ENCODE measurements around the gene TRPV6.

Gene TRPV6

GRCh38 chr7:142897691-142898090 is 12.1 kb upstream of the TRPV6 start:
- TF ChIP-seq CEBPB (IDR thresholded peaks at IDR 0.05) (no peak), RAD21 (IDR thresholded peaks at IDR 0.05; ENCODE audit: low read depth) (no peak), FOXM1 (IDR thresholded peaks at IDR 0.05; ENCODE audit: borderline replicate concordance, low read depth) (no peak), ZBTB7A (IDR thresholded peaks at IDR 0.05; ENCODE audit: low read depth) (no peak), TCF12 (IDR thresholded peaks at IDR 0.05; ENCODE audit: low read depth) (no peak), TAF1 (IDR thresholded peaks at IDR 0.05; ENCODE audit: low read depth) (no peak), YY1 (IDR thresholded peaks at IDR 0.05; ENCODE audit: low read depth) (no peak), EGR1 (IDR thresholded peaks at IDR 0.05) (no peak), EP300 (IDR thresholded peaks at IDR 0.05; ENCODE audit: borderline replicate concordance) (no peak)

- TF ChIP-seq FOXM1 (IDR thresholded peaks at IDR 0.05; ENCODE audit: borderline replicate concordance, low read depth) (no peak), EP300 (IDR thresholded peaks at IDR 0.05; ENCODE audit: borderline replicate concordance) (no peak), NFIC (IDR thresholded peaks at IDR 0.05) (no peak)
Measured at GRCh38 chr7:142896741-142897379, 11.3 kb upstream of the TRPV6 start.

GRCh38 chr7:142896151-142896550 is 10.6 kb upstream of the TRPV6 start:
- TF ChIP-seq TAF1 (IDR thresholded peaks at IDR 0.05; ENCODE audit: low read depth) (no peak), EGR1 (IDR thresholded peaks at IDR 0.05) (no peak), CEBPB (IDR thresholded peaks at IDR 0.05) (no peak), TEAD4 (IDR thresholded peaks at IDR 0.05) (no peak), TCF12 (IDR thresholded peaks at IDR 0.05; ENCODE audit: low read depth) (no peak), REST (IDR thresholded peaks at IDR 0.05; ENCODE audit: low read depth) (no peak), RAD21 (IDR thresholded peaks at IDR 0.05; ENCODE audit: low read depth) (no peak), USF1 (IDR thresholded peaks at IDR 0.05) (no peak), ZBTB7A (IDR thresholded peaks at IDR 0.05; ENCODE audit: low read depth) (no peak), CREB1 (IDR thresholded peaks at IDR 0.05; ENCODE audit: low read depth) (no peak), YY1 (IDR thresholded peaks at IDR 0.05; ENCODE audit: low read depth) (no peak), NFIC (IDR thresholded peaks at IDR 0.05) (no peak), MAX (IDR thresholded peaks at IDR 0.05) (no peak), FOXM1 (IDR thresholded peaks at IDR 0.05; ENCODE audit: borderline replicate concordance, low read depth) (no peak), EP300 (IDR thresholded peaks at IDR 0.05; ENCODE audit: borderline replicate concordance) (no peak)

GRCh38 chr7:142894985-142895593 is 9.5 kb upstream of the TRPV6 start:
- TF ChIP-seq REST (IDR thresholded peaks at IDR 0.05; ENCODE audit: low read depth) (no peak), NFIC (IDR thresholded peaks at IDR 0.05) (no peak), TEAD4 (IDR thresholded peaks at IDR 0.05) (no peak), TAF1 (IDR thresholded peaks at IDR 0.05; ENCODE audit: low read depth) (no peak), YY1 (IDR thresholded peaks at IDR 0.05; ENCODE audit: low read depth) (no peak), TCF12 (IDR thresholded peaks at IDR 0.05; ENCODE audit: low read depth) (no peak), USF1 (IDR thresholded peaks at IDR 0.05) (no peak), MAX (IDR thresholded peaks at IDR 0.05) (no peak), EGR1 (IDR thresholded peaks at IDR 0.05) (no peak), EP300 (IDR thresholded peaks at IDR 0.05; ENCODE audit: borderline replicate concordance) (no peak), ZBTB7A (IDR thresholded peaks at IDR 0.05; ENCODE audit: low read depth) (no peak), RAD21 (IDR thresholded peaks at IDR 0.05; ENCODE audit: low read depth) (no peak), CREB1 (IDR thresholded peaks at IDR 0.05; ENCODE audit: low read depth) (no peak), CEBPB (IDR thresholded peaks at IDR 0.05) (no peak), FOXM1 (IDR thresholded peaks at IDR 0.05; ENCODE audit: borderline replicate concordance, low read depth) (no peak)

- TF ChIP-seq TEAD4 (IDR thresholded peaks at IDR 0.05) (no peak), CEBPB (IDR thresholded peaks at IDR 0.05) (no peak), MAX (IDR thresholded peaks at IDR 0.05) (no peak), USF1 (IDR thresholded peaks at IDR 0.05) (no peak), TAF1 (IDR thresholded peaks at IDR 0.05; ENCODE audit: low read depth) (no peak), ZBTB7A (IDR thresholded peaks at IDR 0.05; ENCODE audit: low read depth) (no peak), TCF12 (IDR thresholded peaks at IDR 0.05; ENCODE audit: low read depth) (no peak), EP300 (IDR thresholded peaks at IDR 0.05; ENCODE audit: borderline replicate concordance) (no peak), RAD21 (IDR thresholded peaks at IDR 0.05; ENCODE audit: low read depth) (no peak), EGR1 (IDR thresholded peaks at IDR 0.05) (no peak), NFIC (IDR thresholded peaks at IDR 0.05) (no peak), CREB1 (IDR thresholded peaks at IDR 0.05; ENCODE audit: low read depth) (no peak), REST (IDR thresholded peaks at IDR 0.05; ENCODE audit: low read depth) (no peak), FOXM1 (IDR thresholded peaks at IDR 0.05; ENCODE audit: borderline replicate concordance, low read depth) (no peak), YY1 (IDR thresholded peaks at IDR 0.05; ENCODE audit: low read depth) (no peak)
Measured at GRCh38 chr7:142894112-142894984, 8.8 kb upstream of the TRPV6 start.
